PC-9 (cell line): ENCODE data around the gene TTC28.

Source experiments
- CTCF ChIP-seq: fragments of 200-600 bp; sonication (generic); conservative IDR thresholded peaks from 2 replicates; pipeline ENCODE4 v1.6.1; 2017; ENCODE audit warnings: mixed run types, antibody characterized with exemption, mild to moderate bottlenecking, moderate library complexity
- EZH2 ChIP-seq: fragments of 200-600 bp; sonication (generic); IDR thresholded peaks from 2 replicates; pipeline ENCODE4 v1.8.0; 2017; ENCODE audit warnings: antibody characterized with exemption, low read depth

- TF ChIP-seq CTCF = no peak
- TF ChIP-seq EZH2 = no peak
These were observed 21.2 kb downstream of the TTC28 start for GRCh38 chr22:28658448-28658847.
